MM.1S (cell line): Measurements from ENCODE around the gene GLB1L3.

Experiments used
- CTCF ChIP-seq: fragments of 300-600 bp; sonication (generic); IDR thresholded peaks from 2 replicates; pipeline ENCODE4 v1.5.1; 2016; ENCODE audit warnings: antibody characterized with exemption, low read length, mixed read lengths
- EZH2phosphoT487 ChIP-seq: fragments of 300-600 bp; sonication (generic); IDR thresholded peaks from 2 replicates; pipeline ENCODE4 v1.6.1; 2018; ENCODE audit warnings: antibody characterized with exemption, low read length

- TF ChIP-seq CTCF (no peak), EZH2phosphoT487 (no peak)
Observed at GRCh38 chr11:134276396-134277182, 410 bp downstream of the GLB1L3 start.
